Peyer's patch (tissue), 4 donors: Measurements from ENCODE around the gene TBC1D7. TPM values are rescaled to one million over a fixed set of nuclear protein-coding genes. Genes with fewer than 3 reads are reported as not detected.
A peak's percentile ranks its signal among the peaks of the same experiment; 100 is the strongest.

ENCODE experiments used
- DNase-seq, 3 donors: peaks; one replicate each; pipeline ENCODE4 v3.0.0-alpha.2; 2017 to 2019
- H3K27ac ChIP-seq, 4 donors: fragments of 200-600 bp; sonication (generic); one replicate each; pipeline ENCODE4 v1.5.1; 2016 to 2019
- H3K27me3 ChIP-seq, 2 donors: fragments of 200-600 bp; sonication (generic); one replicate each; pipeline ENCODE4 v1.5.1; 2019
- H3K36me3 ChIP-seq, 3 donors: fragments of 200-600 bp; sonication (generic); one replicate each; pipeline ENCODE4 v1.5.1; 2016 to 2019
- H3K4me1 ChIP-seq, 4 donors: fragments of 200-600 bp; sonication (generic); one replicate each; pipeline ENCODE4 v1.5.1; 2016 to 2019
- H3K4me3 ChIP-seq, 4 donors: fragments of 200-600 bp; sonication (generic); 1 replicate in 3 of 4; 2 replicates in 1 of 4; pipeline ENCODE4 v1.5.1; 2016 to 2019; ENCODE audit warnings: mild to moderate bottlenecking in 1 of 4
- H3K9me3 ChIP-seq, 4 donors: fragments of 200-600 bp; sonication (generic); one replicate each; pipeline ENCODE4 v1.5.1; 2016 to 2019; ENCODE audit warnings: mild to moderate bottlenecking in 1 of 4
- POLR2A ChIP-seq, 2 donors: fragments of 450-650 bp; IDR thresholded peaks; one replicate each; pipeline ENCODE4 v1.5.1; 2017; ENCODE audit warnings: antibody characterized with exemption in 2 of 2, mild to moderate bottlenecking in 2 of 2, moderate library complexity in 2 of 2
- total RNA-seq, 4 donors: library from RNA; depleted of rRNA; stranded (reverse); fragments of >200 nt; gene quantifications; one replicate each; pipeline ENCODE4 v1.1.0, GENCODE V29; 2016
- TF ChIP-seq, protein P1 (sequence below), 6 experiments: fragments of 450-650 bp in 4 of 6; fragments of 200-600 bp in 2 of 6; sonication (generic) in 1 of 6; IDR thresholded peaks; one replicate each; pipeline ENCODE4 v1.5.1; 2017 to 2019; ENCODE audit warnings: antibody characterized with exemption in 6 of 6, mild to moderate bottlenecking in 3 of 6, moderate library complexity in 1 of 6

The TBC1D7 gene
- total RNA-seq, 4 donors from 2014 or later: 13.3 to 18.6 (median 16.9) TPM

GRCh38 chr6:13280254-13280653 is 48.1 kb downstream of the TBC1D7 start:
- no peaks in the 10 kb centered on the region for H3K9me3 ChIP-seq
- TF ChIP-seq, protein P1, sequence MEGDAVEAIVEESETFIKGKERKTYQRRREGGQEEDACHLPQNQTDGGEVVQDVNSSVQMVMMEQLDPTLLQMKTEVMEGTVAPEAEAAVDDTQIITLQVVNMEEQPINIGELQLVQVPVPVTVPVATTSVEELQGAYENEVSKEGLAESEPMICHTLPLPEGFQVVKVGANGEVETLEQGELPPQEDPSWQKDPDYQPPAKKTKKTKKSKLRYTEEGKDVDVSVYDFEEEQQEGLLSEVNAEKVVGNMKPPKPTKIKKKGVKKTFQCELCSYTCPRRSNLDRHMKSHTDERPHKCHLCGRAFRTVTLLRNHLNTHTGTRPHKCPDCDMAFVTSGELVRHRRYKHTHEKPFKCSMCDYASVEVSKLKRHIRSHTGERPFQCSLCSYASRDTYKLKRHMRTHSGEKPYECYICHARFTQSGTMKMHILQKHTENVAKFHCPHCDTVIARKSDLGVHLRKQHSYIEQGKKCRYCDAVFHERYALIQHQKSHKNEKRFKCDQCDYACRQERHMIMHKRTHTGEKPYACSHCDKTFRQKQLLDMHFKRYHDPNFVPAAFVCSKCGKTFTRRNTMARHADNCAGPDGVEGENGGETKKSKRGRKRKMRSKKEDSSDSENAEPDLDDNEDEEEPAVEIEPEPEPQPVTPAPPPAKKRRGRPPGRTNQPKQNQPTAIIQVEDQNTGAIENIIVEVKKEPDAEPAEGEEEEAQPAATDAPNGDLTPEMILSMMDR (IDR thresholded peaks at IDR 0.05): no peak
- TF ChIP-seq POLR2A (IDR thresholded peaks at IDR 0.05): no peak
- no peaks in the 10 kb centered on the region for H3K4me1 ChIP-seq
- no peaks in the 10 kb centered on the region for H3K36me3 ChIP-seq
- no peaks in the 10 kb centered on the region for H3K27me3 ChIP-seq
- DNase-seq: no peak
- no peak overlapping the region for H3K27ac ChIP-seq
- H3K4me3 ChIP-seq: no peak overlapping the region

GRCh38 chr6:13278991-13279390 is 49.3 kb downstream of the TBC1D7 start:
- H3K4me3 ChIP-seq: no peak overlapping the region
- TF ChIP-seq POLR2A (IDR thresholded peaks at IDR 0.05): no peak
- TF ChIP-seq, protein P1 (IDR thresholded peaks at IDR 0.05): no peak
- DNase-seq: no peak
- H3K9me3 ChIP-seq: no peaks in the 10 kb centered on the region
- H3K4me1 ChIP-seq: no peaks in the 10 kb centered on the region
- H3K36me3 ChIP-seq: no peaks in the 10 kb centered on the region
- H3K27ac ChIP-seq: no peak overlapping the region
- H3K27me3 ChIP-seq: no peaks in the 10 kb centered on the region

GRCh38 chr6:13278164-13278563 is 50.2 kb downstream of the TBC1D7 start:
- Histone ChIP-seq H3K27me3 (no peaks in the 10 kb centered on the region), H3K4me1 (no peaks in the 10 kb centered on the region), H3K27ac (peak overlapping the region in 1 of 4 donors; percentile 32), H3K9me3 (no peaks in the 10 kb centered on the region), H3K36me3 (no peaks in the 10 kb centered on the region), H3K4me3 (no peak overlapping the region)
- DNase-seq: peak in 2 of 3 donors; percentile 58 to 65
- no peak for TF ChIP-seq POLR2A (IDR thresholded peaks at IDR 0.05)
- TF ChIP-seq, protein P1 (IDR thresholded peaks at IDR 0.05): peak in 1 of 6 experiments; percentile 30

- DNase-seq: no peak
- no peak overlapping the region for H3K4me3 ChIP-seq
- peak overlapping the region in 1 of 4 donors; percentile 19 for H3K27ac ChIP-seq
- H3K4me1 ChIP-seq: no peaks in the 10 kb centered on the region
- TF ChIP-seq, protein P1 (IDR thresholded peaks at IDR 0.05): no peak
- no peak for TF ChIP-seq POLR2A (IDR thresholded peaks at IDR 0.05)
- no peaks in the 10 kb centered on the region for H3K36me3 ChIP-seq
- H3K9me3 ChIP-seq: no peaks in the 10 kb centered on the region
- H3K27me3 ChIP-seq: no peaks in the 10 kb centered on the region
Measured at GRCh38 chr6:13277231-13277630, 51.1 kb downstream of the TBC1D7 start.

- TF ChIP-seq, protein P1 (IDR thresholded peaks at IDR 0.05): no peak
- TF ChIP-seq POLR2A (IDR thresholded peaks at IDR 0.05): no peak
- peak overlapping the region in 1 of 4 donors; percentile 78 for H3K27ac ChIP-seq
Measured at GRCh38 chr6:13275435-13275989, 52.8 kb downstream of the TBC1D7 start.

More at GRCh38 chr6:13275435-13275989, 52.8 kb downstream of the TBC1D7 start:
- peak in 1 of 3 donors; percentile 36 for DNase-seq
- Histone ChIP-seq H3K9me3 (no peaks in the 10 kb centered on the region), H3K4me1 (no peaks in the 10 kb centered on the region), H3K27me3 (no peaks in the 10 kb centered on the region), H3K4me3 (no peak overlapping the region), H3K36me3 (no peaks in the 10 kb centered on the region)
